OCI-LY1 (cell line): ENCODE results near the gene SLC25A51.

Experiments used
- H2AFZ ChIP-seq: fragments of 200-600 bp; sonication (generic), shearing (Covaris generic); 2 replicates; pipeline ENCODE4 v1.6.0; 2014; ENCODE audit warnings: antibody characterized with exemption, mild to moderate bottlenecking, low read length
- H3F3A ChIP-seq: fragments of 200-600 bp; sonication (generic), shearing (Covaris generic); 2 replicates; pipeline ENCODE4 v1.6.0; 2014; ENCODE audit warnings: mild to moderate bottlenecking, antibody characterized with exemption, low read length, moderate library complexity; ENCODE audit not compliant: insufficient read depth
- H3K27ac ChIP-seq: fragments of 200-600 bp; sonication (generic); 2 replicates; pipeline ENCODE4 v1.5.1; 2014; ENCODE audit warnings: low read length, mixed run types, mild to moderate bottlenecking, low read depth; ENCODE audit not compliant: poor library complexity, severe bottlenecking
- H3K27me3 ChIP-seq: fragments of 200-600 bp; sonication (generic); 2 replicates; pipeline ENCODE4 v1.6.0; 2014; ENCODE audit warnings: antibody characterized with exemption, mild to moderate bottlenecking, low read length, moderate library complexity; ENCODE audit not compliant: insufficient read depth
- H3K36me3 ChIP-seq: fragments of 200-600 bp; sonication (generic); 2 replicates; pipeline ENCODE4 v1.6.1; 2014; ENCODE audit warnings: mild to moderate bottlenecking, antibody characterized with exemption, low read length, moderate library complexity, mixed read lengths; ENCODE audit not compliant: insufficient read depth
- H3K4me1 ChIP-seq: fragments of 200-600 bp; sonication (generic); 2 replicates; pipeline ENCODE4 v1.5.1; 2014; ENCODE audit warnings: mild to moderate bottlenecking, low read length, moderate library complexity; ENCODE audit not compliant: insufficient read depth, severe bottlenecking
- H3K4me2 ChIP-seq: fragments of 200-600 bp; sonication (generic), shearing (Covaris generic); 2 replicates; pipeline ENCODE4 v1.6.1; 2014; ENCODE audit warnings: low read length
- H3K4me3 ChIP-seq: fragments of 200-600 bp; sonication (generic); 2 replicates; pipeline ENCODE4 v1.5.1; 2014; ENCODE audit warnings: low read length, low read depth, mild to moderate bottlenecking, mixed read lengths; ENCODE audit not compliant: poor library complexity, severe bottlenecking
- H3K79me2 ChIP-seq: fragments of 200-600 bp; shearing (Covaris generic); 2 replicates; pipeline ENCODE4 v1.6.1; 2016; ENCODE audit warnings: mixed run types, low read length, mixed read lengths; ENCODE audit not compliant: insufficient read depth
- H3K9ac ChIP-seq: fragments of 200-600 bp; sonication (generic), shearing (Covaris generic); 2 replicates; pipeline ENCODE4 v1.6.1; 2014; ENCODE audit warnings: mild to moderate bottlenecking, low read length, mixed read lengths
- H3K9me2 ChIP-seq: fragments of 200-600 bp; sonication (generic), shearing (Covaris generic); 2 replicates; pipeline ENCODE4 v1.6.1; 2014; ENCODE audit warnings: low read depth, mild to moderate bottlenecking, low read length, mixed read lengths
- H3K9me3 ChIP-seq: fragments of 200-600 bp; shearing (Covaris generic); 2 replicates; pipeline ENCODE4 v1.6.1; 2014; ENCODE audit warnings: low read length, mixed read lengths
- H4K20me1 ChIP-seq: fragments of 200-600 bp; sonication (generic), shearing (Covaris generic); 2 replicates; pipeline ENCODE4 v1.6.0; 2016; ENCODE audit warnings: mild to moderate bottlenecking, low read length; ENCODE audit not compliant: insufficient read depth
- EZH2 ChIP-seq: fragments of 200-600 bp; sonication (generic), shearing (Covaris generic); IDR thresholded peaks from 2 replicates; pipeline ENCODE4 v1.8.0; 2017; ENCODE audit warnings: borderline replicate concordance, mixed run types, mild to moderate bottlenecking, antibody characterized with exemption, low read length, moderate library complexity, mixed read lengths
- TF ChIP-seq, protein P1 (sequence below): fragments of 200-600 bp; sonication (generic), shearing (Covaris generic); IDR thresholded peaks from 2 replicates; pipeline ENCODE4 v1.5.1; 2017; ENCODE audit warnings: mild to moderate bottlenecking, antibody characterized with exemption, low read length, moderate library complexity, mixed read lengths

SLC25A51 gene

DNA sequence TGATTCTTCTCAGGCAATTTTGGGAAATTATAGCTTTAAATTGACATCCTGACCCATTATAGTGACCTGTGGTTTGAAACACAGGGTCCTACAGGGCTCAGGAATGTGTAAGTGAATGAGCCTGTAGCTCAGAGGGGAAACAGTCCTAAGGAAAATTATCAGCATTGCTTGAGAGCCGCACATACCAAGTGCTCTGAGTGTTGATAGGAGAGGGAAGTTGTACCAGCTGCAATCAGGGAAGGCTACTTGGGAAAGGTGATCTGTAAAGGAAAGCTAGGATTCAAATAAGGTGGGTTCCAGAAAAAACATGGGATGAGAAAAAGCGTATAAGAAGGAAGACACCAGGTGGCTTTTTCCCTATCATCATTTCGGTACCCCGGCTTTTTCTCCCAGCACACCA lies 4.4 kb upstream of the SLC25A51 start:
- H3K9ac ChIP-seq: no peak overlapping the region
- no peak overlapping the region for H3K27ac ChIP-seq
- H3K36me3 ChIP-seq: no peaks in the 10 kb centered on the region
- H3K79me2 ChIP-seq: peaks cover 2% of the 10 kb centered on the region; the same call in 1 of the 2 replicates
- H4K20me1 ChIP-seq: no peaks in the 10 kb centered on the region
- H3F3A ChIP-seq: no peaks in the 10 kb centered on the region
- H3K4me3 ChIP-seq: no peak overlapping the region
- no peaks in the 10 kb centered on the region for H3K9me2 ChIP-seq
- no peak for TF ChIP-seq EZH2
- TF ChIP-seq, protein P1, sequence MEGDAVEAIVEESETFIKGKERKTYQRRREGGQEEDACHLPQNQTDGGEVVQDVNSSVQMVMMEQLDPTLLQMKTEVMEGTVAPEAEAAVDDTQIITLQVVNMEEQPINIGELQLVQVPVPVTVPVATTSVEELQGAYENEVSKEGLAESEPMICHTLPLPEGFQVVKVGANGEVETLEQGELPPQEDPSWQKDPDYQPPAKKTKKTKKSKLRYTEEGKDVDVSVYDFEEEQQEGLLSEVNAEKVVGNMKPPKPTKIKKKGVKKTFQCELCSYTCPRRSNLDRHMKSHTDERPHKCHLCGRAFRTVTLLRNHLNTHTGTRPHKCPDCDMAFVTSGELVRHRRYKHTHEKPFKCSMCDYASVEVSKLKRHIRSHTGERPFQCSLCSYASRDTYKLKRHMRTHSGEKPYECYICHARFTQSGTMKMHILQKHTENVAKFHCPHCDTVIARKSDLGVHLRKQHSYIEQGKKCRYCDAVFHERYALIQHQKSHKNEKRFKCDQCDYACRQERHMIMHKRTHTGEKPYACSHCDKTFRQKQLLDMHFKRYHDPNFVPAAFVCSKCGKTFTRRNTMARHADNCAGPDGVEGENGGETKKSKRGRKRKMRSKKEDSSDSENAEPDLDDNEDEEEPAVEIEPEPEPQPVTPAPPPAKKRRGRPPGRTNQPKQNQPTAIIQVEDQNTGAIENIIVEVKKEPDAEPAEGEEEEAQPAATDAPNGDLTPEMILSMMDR: no peak
- H3K4me2 ChIP-seq: no peak overlapping the region
- no peak overlapping the region for H2AFZ ChIP-seq
- no peaks in the 10 kb centered on the region for H3K9me3 ChIP-seq
- H3K27me3 ChIP-seq: no peaks in the 10 kb centered on the region
- H3K4me1 ChIP-seq: peaks cover 25% of the 10 kb centered on the region

DNA sequence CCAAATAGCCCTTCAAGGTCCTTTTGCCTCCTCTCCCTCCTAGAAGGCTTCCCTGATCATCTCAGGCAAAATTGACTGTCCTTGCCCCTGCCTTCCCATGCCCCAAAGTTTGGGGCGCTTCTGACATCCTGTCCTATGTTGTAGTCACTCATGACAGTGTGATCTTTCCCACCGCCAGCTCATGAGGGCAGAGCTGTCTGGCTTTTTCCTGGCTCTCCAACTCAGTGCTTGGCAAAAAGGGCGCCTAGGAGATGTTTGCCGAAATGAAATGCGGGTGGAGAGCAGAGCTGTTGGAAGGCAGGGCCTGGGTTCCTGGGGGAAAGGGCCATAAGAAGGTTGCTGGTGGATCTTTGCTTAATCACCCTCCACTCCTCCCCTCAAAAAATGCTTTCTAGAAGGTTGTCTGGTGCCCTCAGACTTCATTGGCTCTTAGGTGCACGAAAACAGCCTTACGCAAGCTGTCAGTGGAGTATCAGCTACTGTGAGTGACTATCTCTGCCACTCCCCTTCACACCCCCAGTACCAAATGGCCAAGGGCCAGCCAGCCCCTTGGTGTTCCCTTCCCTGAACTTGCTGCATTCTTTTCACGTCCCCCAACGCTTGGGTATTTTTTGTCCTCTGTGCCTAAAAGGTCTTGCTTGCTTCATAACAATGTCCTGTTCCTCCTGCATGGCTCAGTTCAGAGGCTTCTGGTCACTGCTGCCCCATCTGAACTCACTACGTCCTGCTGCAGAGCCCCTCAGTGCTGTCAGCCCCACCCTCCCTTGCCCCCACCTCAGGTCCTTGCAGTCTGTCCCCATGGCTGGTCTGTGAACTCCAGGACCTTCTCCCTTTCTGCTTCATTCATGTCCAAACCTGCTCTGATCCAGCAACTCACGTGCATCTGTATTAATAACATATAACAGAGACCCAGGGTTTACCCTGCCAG lies 2.6 kb upstream of the SLC25A51 start:
- Histone ChIP-seq H3K36me3 (no peaks in the 10 kb centered on the region), H3K27me3 (no peaks in the 10 kb centered on the region), H3K27ac (no peak overlapping the region), H3K9me2 (no peaks in the 10 kb centered on the region), H3F3A (no peaks in the 10 kb centered on the region), H3K4me2 (no peak overlapping the region), H3K9ac (no peak overlapping the region), H3K9me3 (no peaks in the 10 kb centered on the region), H3K4me1 (peaks cover 33% of the 10 kb centered on the region), H2AFZ (no peak overlapping the region), H3K4me3 (no peak overlapping the region), H3K79me2 (peaks cover 19% of the 10 kb centered on the region; the same call in 1 of the 2 replicates), H4K20me1 (no peaks in the 10 kb centered on the region)
- no peak for TF ChIP-seq EZH2
- TF ChIP-seq, protein P1: no peak

DNA sequence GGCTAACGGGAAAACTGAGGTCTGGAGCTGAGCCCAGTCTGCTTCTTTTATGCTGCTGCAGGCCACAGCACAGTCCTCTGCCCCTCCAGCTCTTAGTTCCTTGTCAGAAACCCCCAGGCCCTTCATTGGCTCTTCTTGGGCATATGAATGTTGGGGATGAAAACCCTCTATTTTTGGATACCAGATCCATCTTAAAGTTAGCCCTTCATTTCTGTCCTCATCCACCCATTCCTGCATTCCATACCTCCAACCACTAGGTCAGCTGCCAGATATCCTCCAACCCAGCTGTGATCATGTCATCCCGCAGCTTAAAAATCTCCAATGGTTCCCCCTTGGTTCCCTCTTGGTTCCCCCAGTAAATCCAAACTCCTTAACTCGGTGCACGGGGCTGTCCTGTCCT lies 1.8 kb upstream of the SLC25A51 start:
- Histone ChIP-seq H4K20me1 (no peaks in the 10 kb centered on the region), H2AFZ (no peak overlapping the region), H3K9me3 (no peaks in the 10 kb centered on the region), H3K4me2 (no peak overlapping the region), H3K36me3 (no peaks in the 10 kb centered on the region), H3K9ac (no peak overlapping the region), H3K79me2 (peaks cover 21% of the 10 kb centered on the region; the same call in 1 of the 2 replicates), H3K4me1 (peaks cover 29% of the 10 kb centered on the region), H3F3A (no peaks in the 10 kb centered on the region), H3K9me2 (no peaks in the 10 kb centered on the region), H3K27ac (no peak overlapping the region), H3K27me3 (no peaks in the 10 kb centered on the region), H3K4me3 (no peak overlapping the region)
- TF ChIP-seq EZH2: no peak
- TF ChIP-seq, protein P1: no peak
